NCI-H2196 (cell line): Measurements from ENCODE around the gene OBP2B.

ENCODE experiments used
- DNase-seq: peaks from one replicate; lab custom pipeline; 2025; ENCODE audit not compliant: unreplicated experiment; lab: John Stamatoyannopoulos, UW

Gene OBP2B

GRCh38 chr9:133202688-133203453, 6.2 kb downstream of the OBP2B start:
- DNase-seq, result no peak

GRCh38 chr9:133202145-133202513, 6.9 kb downstream of the OBP2B start:
- DNase-seq, result no peak

GRCh38 chr9:133201424-133202144, 7.5 kb downstream of the OBP2B start:
- DNase-seq, result no peak

- no peak for DNase-seq
These were observed 8.4 kb downstream of the OBP2B start for GRCh38 chr9:133200631-133201030.

- DNase-seq, result no peak
These were observed 9.3 kb downstream of the OBP2B start for GRCh38 chr9:133199648-133200321.

- DNase-seq, result no peak
These were observed 14.0 kb downstream of the OBP2B start for GRCh38 chr9:133195029-133195428.

- no peak for DNase-seq
These were observed 14.5 kb downstream of the OBP2B start for GRCh38 chr9:133194597-133194996.

GRCh38 chr9:133191989-133192388, 17.1 kb downstream of the OBP2B start:
- DNase-seq, result no peak

GRCh38 chr9:133189826-133190225, 19.2 kb downstream of the OBP2B start:
- DNase-seq, result no peak

- no peak for DNase-seq
These were observed 20.2 kb downstream of the OBP2B start for GRCh38 chr9:133188843-133189180.

GRCh38 chr9:133188006-133188842, 20.8 kb downstream of the OBP2B start:
- peak; percentile 76 for DNase-seq

- no peak for DNase-seq
These were observed 21.5 kb downstream of the OBP2B start for GRCh38 chr9:133187561-133188005.

- no peak for DNase-seq
These were observed 22.3 kb downstream of the OBP2B start for GRCh38 chr9:133186736-133187135.

- DNase-seq, result peak; percentile 91
These were observed 24.1 kb downstream of the OBP2B start for GRCh38 chr9:133184971-133185370.

GRCh38 chr9:133182151-133182550, 26.9 kb downstream of the OBP2B start:
- DNase-seq, result no peak

GRCh38 chr9:133181561-133181960, 27.5 kb downstream of the OBP2B start:
- no peak for DNase-seq

GRCh38 chr9:133180953-133181352, 28.1 kb downstream of the OBP2B start:
- no peak for DNase-seq

GRCh38 chr9:133173056-133173455, 36.0 kb downstream of the OBP2B start:
- no peak for DNase-seq

GRCh38 chr9:133171161-133171961, 37.7 kb downstream of the OBP2B start:
- no peak for DNase-seq

- no peak for DNase-seq
These were observed 38.3 kb downstream of the OBP2B start for GRCh38 chr9:133170716-133171115.
